Stimulated activated CD8-positive, alpha-beta memory T cell treated with anti-CD3 and anti-CD28 coated beads, Interleukin-12 subunit alpha, Interleukin-12 subunit beta, amount 100 ng/mL, for 24 hours (primary cell): ENCODE data around the gene RNF217.
"Not testable (repeated sequence)": the region's sequence is repeated elsewhere in the genome, so short reads cannot be mapped to it uniquely, and the experiment has no call there.

Experiments
- DNase-seq: peaks from one replicate; pipeline ENCODE4 v3.0.0-alpha.2; 2020; ENCODE audit errors: extremely low read depth

Gene RNF217, protein sequence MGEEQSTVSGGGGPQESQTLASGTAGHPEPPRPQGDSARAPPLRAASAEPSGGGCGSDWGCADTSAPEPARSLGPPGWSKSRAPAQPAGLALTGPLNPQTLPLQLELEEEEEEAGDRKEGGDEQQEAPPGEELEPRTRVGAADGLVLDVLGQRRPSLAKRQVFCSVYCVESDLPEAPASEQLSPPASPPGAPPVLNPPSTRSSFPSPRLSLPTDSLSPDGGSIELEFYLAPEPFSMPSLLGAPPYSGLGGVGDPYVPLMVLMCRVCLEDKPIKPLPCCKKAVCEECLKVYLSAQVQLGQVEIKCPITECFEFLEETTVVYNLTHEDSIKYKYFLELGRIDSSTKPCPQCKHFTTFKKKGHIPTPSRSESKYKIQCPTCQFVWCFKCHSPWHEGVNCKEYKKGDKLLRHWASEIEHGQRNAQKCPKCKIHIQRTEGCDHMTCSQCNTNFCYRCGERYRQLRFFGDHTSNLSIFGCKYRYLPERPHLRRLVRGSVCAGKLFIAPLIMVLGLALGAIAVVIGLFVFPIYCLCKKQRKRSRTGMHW

DNA sequence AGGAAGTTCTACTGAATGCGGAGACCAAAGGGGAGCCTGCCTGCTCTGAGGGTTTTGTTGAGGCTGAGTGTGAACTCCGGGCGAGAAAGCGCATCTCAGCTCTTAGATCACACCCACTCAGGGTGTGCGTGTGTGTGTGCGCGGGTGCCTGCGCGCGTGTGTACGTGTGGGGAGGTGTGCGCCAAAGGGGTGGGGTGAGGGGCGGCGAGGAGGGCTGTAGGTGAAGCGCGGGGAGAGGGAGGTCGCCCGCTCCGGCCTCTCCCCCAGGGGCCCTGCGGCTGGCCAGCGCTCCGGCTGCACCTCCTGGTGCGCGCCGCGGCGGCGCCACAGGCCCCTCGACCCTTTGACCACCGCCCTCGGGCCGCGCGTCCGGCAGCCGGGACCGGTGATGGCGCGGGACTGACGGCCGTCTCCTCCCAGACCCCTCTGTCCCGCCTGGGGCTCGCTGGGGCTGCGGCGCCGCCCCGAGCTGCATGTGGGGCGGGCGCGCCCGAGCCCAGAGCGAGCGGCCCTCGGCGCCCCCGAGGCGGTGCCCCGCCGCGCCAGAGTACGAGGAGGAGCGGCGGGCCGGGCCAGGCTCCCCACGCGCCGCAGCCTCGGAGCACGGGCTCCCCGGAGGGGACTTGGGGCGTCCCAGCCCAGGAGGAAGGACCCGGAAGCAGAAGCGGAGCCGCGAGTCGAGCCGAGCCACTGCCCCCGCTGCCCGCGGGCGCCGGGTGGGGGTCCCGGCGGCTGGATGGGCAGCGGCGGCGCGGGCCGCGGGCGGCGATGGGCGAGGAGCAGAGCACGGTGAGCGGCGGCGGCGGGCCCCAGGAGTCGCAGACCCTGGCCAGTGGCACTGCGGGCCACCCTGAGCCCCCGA is at the start of gene RNF217:
Gene RNF217, plus strand, starts transcription at position 661 of the 862 bp plus-strand sequence. Its CDS starts 108 bp downstream, at position 769.
- DNase-seq = no peak

DNA sequence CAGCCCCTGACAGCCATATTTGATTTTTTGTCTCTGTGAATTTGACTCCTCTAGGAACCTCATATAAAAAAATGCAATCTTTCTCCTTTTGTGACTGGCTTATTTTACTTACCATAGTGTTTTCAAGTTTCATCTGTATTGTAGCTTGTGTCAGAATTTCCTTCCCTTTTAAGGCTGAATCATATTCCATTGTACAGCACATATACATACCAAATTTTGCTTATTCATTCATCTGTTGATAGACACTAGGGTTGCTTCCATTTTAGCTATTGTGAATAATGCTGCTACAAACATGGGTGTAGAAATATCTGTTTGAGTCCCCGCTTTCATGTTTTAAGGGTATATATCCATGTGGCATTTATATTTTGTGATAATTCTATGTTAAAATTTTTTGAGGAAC is 49.2 kb upstream of the RNF217 start:
- DNase-seq = no peak

DNA sequence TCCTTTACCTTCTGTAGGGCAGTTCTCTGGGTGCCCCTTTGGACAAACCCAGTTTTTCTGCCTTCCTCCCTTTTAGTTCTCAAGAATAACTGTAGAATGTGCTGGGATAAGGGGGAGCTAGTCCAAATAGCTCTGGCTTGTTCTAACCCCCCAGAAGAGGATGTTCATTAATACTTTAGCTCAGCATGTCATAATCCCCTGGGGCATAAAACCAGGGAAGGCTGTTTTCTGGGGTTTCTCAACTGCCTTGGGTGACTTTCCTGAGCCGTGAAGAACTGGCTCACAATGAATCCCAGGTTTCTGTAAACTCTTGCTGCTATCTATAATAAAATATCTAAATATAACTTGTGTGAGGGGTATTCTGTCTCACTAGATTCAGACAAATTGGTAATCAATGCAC is 44.5 kb upstream of the RNF217 start:
- DNase-seq = no peak

DNA sequence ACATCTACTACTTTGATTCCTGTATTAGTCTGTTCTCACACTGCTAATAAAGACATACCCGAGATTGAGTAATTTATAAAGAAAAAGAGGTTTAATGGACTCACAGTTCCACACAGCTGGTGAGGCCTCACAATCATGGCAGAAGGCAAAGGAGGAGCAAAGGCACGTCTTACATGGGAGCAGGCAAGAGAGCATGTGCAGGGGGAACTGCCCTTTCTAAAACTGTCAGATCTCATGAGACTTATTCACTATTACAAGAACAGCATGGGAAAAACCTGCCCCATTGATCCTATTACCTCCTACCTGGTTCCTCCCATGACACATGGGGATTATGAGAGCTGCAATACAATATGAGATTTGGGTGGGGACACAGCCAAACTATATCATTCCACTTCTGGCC is 42.5 kb upstream of the RNF217 start:
- DNase-seq = not testable (repeated sequence)

DNA sequence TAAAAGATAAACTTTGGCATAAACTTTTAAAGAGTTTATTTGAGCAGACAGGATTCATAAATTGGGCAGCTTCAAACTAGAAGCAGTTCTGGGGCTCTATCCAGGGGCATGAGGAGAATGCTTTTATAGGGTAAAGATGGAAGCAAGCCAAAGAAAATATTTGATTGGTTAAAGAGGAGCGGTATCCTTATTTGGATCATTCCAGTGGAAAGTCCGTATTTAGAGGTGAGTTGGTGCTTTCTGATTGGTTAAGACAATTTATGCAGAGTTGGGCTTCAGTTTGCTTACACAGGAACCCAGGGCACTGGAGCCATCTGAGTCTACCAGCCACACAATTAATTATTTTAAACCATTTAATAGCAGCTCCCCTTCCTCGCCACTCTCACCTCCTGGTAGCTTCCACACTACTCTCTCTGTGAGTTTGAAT is 37.9 kb upstream of the RNF217 start:
- no peak for DNase-seq

DNA sequence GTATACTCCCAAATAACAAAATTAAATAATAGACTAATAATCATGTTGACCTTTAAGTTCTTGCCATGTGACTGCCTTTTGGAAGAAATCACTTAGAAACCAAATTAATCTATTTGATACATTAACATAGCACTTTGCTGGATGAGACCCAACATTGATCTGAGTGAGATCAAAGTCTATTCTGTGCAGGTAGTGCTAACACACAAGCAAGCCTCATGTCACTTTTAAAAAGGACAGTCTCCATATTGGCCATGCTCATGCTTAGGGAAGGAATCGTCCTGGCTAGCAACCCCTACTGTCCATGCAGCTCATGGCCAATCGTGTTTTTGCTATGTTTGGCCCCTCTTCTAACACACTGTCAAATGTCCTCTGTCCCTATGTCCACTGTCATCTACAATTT is 35.8 kb upstream of the RNF217 start:
- no peak for DNase-seq

DNA sequence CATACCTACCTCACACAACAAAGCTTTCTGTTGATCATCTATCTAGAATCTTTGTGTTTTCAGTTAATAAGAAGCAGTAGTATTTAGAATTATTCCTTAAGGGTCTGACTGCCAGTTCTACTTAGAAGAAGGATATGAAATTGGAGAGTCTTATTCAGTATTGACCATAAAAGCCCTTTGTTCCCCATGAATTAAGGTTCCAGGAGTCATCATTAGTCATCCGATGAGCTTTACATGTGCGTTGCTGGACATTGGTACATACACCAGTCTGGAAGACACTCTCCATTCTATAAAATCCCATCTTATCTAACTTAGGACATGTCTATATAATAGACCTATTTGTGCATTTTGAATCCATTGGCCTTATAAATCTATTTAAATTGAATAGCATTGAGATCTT is 34.4 kb upstream of the RNF217 start:
- DNase-seq = no peak

DNA sequence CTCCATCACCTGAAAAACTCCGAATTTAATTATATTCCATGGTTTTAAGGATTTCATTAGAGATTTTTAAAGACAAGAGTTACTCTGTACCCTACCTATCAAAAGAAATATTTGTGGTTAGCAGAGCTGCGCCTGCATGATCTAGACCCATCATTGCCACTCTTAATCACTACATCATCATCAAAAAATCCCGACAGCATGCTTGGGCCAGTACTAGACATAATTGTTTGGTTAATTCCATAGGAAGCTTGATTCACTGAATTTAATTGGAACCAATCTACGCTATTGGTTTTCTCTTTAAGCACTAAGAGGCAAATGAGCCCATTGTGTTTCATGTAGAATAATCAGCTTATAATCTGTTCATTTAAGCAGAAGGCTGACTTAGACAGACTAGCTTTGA is 33.4 kb upstream of the RNF217 start:
- DNase-seq = no peak

DNA sequence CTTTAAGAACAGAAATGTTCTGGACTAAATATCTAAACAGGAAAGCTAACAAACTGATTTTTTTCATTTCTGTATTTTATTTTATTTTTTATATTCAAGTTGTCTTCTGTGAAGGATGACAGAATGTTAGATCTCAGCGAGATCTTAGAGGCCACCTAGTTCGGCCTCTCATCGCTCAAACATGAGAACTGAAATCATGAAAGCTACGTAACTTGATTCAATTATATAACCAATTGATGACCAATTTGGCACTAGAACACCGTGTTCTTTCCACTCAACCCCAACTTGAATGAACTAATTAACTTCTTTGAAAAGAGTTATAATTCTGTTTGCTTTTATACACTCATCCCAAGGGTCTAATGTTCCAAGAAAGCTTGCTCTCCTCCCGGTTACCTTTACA is 24.6 kb upstream of the RNF217 start:
- DNase-seq = no peak

DNA sequence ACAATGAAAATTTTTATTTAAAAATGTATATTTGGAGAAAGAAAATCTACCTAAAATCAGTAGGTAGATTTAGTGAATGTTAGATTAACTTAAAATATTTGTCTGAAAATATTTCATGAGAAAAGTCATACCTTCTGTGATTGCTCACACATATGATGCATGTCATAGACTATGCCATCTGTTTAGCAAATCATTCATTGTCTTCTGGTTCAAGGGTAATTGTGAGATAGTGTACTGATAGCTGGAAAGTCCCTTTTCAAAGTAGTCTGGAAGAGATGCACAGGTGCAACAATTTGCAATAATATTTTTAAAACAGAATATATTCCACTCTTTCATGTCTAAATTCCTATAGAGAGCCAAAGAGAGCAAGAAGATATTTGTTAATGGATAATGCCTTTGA is 21.0 kb upstream of the RNF217 start:
- no peak for DNase-seq

DNA sequence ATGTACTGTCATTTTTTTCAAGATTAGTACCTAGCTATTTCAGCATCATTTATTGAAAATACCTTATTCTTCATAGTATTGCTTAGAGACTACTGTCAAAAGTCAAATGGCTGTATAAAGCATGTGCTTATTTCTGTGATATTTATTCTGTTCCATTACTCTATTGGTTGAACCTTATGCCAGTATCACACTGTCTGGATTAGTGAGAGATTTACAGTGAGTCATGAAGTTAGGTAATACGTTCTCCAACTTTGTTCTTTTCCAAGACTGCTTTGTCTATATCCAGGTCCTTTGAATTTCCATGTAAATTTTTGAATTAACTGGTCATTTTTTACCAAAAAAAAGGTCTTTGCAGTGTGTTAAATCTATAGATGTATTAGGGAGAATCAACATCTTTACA is 18.6 kb upstream of the RNF217 start:
- DNase-seq = no peak

DNA sequence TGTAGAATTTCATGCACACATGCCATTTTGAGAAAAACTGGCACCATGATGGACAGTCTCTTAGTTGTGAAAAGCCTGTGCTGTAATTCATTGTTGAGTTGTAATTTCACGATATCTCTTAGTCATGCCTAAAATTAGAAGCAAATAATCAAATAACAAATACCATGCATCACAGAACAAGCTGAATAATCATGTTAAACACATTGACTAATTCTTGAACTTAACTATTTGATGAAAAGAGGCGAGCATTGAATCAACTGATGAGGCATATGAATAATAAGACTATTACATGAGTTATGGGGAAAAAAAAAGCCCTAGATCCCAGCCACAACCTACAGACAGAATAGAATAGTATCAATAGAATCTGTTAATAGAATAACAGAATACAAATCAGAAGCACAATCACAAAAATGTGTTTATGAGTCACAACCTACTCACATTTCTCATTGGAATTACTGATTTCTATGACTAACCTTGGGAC is 14.2 kb upstream of the RNF217 start:
- DNase-seq = no peak

DNA sequence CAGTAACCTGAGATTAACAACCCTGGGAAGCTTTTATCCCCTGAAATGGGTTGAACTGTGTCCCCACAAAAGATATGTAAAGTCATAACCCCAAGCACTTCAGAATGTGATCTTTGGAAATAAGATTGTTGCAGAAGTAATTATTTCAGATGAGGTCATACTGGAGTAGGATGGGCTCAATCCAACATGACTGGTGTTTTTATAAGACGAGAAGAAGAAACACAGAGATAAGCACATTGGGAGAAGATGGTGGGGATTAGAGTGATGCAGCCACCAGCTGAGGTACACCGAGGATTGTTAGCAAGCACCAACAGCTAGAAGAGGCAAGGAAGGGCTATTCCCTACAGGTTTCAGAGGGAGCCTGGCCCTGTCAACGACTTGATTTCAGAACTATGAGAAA is 12.5 kb upstream of the RNF217 start:
- DNase-seq = no peak

DNA sequence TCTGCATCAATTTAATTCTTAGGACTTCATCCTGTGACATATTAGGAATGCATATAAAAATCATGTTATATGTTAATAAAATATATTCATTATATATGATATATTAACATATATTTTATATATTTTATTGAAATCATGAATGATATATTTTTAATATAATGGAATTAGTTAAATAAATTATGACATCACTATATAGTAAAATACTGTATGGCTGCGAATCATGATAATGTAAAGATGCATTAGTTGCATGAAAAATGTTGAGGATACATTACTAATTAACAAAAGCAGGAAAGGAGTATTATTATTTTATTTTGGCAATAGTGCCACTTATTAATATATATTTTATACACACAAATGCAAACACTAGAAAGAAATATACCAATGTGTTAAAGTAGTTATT is 8.4 kb upstream of the RNF217 start:
- no peak for DNase-seq

DNA sequence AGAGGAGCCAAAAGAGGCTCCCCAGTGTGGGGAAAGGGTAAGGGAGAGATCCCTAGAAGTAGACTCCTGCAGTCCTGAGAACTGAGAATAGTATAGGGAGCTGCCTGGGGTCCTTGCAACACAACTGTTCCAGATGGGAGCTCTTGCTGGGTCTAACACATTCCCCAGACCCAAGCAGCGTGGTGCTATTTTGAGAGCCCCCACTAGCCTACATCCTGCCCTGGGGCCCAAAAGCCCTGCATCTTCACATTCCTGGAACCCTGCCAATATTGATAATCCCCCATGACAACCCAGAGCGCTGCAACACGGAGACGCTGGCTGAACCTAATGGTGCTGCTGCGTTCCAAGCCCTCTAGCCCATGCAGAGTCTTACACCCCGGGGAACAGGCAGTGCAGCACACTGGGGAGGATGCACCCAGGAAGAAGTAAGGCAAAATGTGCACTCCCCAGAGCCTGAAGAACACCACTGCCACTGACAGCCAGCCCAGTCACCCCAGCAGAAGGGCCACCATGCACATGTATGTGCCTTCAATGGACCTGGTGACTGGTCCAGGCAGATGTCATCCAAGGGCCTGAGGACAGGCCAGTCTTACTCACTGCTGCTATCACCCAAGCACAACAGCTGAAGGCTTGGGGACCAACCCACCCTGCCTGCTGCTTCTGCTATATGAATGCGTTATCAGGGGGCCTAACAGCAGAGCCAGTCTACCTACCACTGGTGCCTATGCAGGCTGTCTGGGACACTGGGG is 7.0 kb upstream of the RNF217 start:
- DNase-seq = no peak

DNA sequence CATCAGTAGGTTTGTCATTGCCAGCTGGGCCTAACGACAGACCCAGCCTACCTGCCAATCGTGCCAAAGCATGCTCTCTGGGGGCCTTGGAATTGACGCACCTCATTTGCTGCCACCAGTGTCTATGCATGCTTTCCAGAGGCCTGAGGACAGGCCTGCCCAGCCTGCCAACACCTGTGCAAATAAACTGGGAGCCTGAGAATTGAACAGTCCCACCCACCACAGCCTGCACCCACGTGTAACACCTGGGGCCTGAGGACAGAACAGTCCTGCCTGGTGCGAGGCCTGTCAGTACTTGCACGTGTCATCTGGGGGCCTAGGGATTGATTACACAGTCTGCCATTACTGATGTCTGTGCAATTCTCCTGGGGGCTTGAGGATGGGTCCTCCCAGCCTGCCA is 6.2 kb upstream of the RNF217 start:
- DNase-seq = no peak

DNA sequence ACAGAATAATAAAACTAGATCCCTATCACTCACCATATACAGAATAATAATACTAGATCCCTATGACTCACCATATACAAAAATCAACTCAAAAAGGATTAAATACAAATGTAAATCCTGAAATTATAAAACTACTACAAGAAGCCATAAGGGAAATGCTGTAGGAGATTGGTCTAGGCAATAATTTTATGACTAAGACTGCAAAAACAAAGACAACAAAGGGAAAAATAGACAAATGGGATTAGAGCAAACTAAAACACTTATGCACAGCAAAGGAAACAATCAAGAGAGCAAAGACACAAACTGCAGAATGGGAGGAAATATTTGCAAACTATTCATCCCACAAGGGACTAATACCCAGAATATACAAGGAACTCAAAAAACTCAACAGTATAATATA is 4.1 kb upstream of the RNF217 start:
- DNase-seq = no peak

DNA sequence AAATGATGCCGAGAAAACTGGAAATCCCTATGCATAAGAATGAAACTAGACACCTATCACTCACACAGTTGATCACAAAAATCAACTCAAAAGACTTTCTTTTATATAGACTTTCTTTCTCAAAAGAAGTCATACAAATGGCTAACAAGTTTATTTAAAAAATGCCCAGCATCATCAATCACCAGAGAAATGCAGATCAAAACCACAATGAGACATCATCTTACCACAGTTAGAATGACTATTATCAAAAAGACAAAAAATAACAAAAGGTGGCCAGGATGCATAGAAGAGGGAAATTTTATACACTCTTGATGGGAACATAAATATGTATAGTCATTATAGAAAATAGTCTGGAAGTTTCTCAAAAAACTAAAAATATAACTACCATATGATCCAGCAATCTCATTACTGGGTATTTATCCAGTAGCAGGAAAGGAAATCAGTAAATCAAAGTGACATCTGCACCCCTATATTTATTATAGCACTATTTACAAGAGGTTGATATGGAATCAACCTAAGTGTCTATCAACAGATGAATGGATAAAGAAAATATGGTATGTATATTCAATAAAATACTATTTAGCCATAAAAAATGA is 3.4 kb upstream of the RNF217 start:
- DNase-seq = no peak

DNA sequence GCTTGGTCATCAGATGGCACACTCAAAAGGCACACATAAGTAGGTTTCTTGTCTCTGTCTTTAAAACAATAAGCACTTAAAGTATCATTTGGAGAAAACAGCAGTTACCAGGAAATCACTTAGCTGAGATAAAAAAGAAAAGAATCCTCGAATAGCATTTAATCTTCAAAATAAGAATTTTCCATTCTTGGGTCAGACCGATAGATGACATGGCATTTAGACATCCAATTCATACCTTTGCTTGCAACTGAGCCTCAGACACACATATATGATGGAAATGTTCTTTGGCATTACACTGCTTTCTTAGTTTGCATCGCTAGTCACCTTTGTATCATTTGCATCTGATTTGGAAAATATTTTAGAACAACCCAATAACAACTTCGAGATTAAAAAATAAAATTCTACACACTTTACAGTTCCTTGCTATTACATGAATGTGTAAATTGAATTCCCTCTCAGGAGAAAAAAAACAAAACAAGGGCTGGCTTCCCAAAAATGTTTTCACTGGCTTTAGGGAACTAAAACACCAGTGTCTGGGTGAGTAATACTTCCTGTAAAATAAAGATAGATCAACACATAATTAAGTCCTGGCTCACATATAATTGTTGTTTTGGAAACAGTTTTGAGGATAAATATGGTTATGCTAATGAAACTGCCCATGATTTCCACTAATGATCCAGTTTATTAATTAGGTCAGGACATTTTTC is 1.3 kb upstream of the RNF217 start:
- DNase-seq = no peak

DNA sequence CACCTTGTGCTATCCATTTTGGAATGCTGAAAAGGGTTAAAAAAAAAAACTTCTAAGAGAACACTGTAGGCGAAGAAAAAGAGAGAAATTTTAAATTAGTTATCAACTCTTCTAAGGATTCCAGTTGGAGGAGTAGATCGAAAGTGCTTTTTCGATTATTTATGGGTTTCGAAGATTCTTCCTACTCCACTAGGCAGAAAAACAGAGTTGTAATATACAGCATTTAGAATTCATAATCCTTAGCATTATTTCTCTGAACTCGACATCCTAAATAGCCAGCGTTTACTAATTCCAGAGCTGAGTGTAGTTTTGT is 817 bp upstream of the RNF217 start:
- no peak for DNase-seq
